OCI-LY3 (cell line): ENCODE data around the gene TRIP4.
A peak's percentile ranks its signal among the peaks of the same experiment; 100 is the strongest.

Experiments used
- H2AFZ ChIP-seq: fragments of 200-600, 300-600 bp; shearing (Covaris generic); 2 replicates; pipeline ENCODE4 v1.6.0; 2014; ENCODE audit warnings: antibody characterized with exemption, low read depth, low read length
- H3K27ac ChIP-seq: fragments of 200-600, 300-600 bp; sonication (generic); 2 replicates; pipeline ENCODE4 v1.5.1; 2014; ENCODE audit warnings: mild to moderate bottlenecking, low read length, moderate library complexity, mixed read lengths
- H3K27me3 ChIP-seq: fragments of 200-600, 300-600 bp; sonication (generic); 2 replicates; pipeline ENCODE4 v1.6.1; 2014; ENCODE audit warnings: low read depth, low read length, mixed read lengths
- H3K36me3 ChIP-seq: fragments of 200-600, 300-600 bp; sonication (generic); replicated peaks from 2 replicates; pipeline ENCODE3; 2014; ENCODE audit warnings: low read depth, low read length, mixed read lengths
- H3K4me1 ChIP-seq: fragments of 300-600, 200-600 bp; sonication (generic); 2 replicates; pipeline ENCODE4 v1.6.1; 2014; ENCODE audit warnings: low read length, mixed read lengths
- H3K4me2 ChIP-seq: fragments of 200-600, 300-600 bp; sonication (generic); 2 replicates; pipeline ENCODE4 v1.6.1; 2014; ENCODE audit warnings: low read length, mixed read lengths
- H3K4me3 ChIP-seq: fragments of 300-600, 200-600 bp; sonication (generic); 2 replicates; pipeline ENCODE4 v1.5.1; 2014; ENCODE audit warnings: antibody characterized with exemption, mild to moderate bottlenecking, low read length, moderate library complexity
- H3K79me2 ChIP-seq: fragments of 300-600, 200-600 bp; shearing (Covaris generic); 2 replicates; pipeline ENCODE4 v1.6.1; 2014; ENCODE audit warnings: mild to moderate bottlenecking, low read length, mixed read lengths
- H3K9ac ChIP-seq: fragments of 300-600, 200-600 bp; shearing (Covaris generic); 2 replicates; pipeline ENCODE4 v1.6.0; 2014; ENCODE audit warnings: mild to moderate bottlenecking, low read length, moderate library complexity
- H3K9me3 ChIP-seq: fragments of 200-600, 300-600 bp; shearing (Covaris generic); 2 replicates; pipeline ENCODE4 v1.6.1; 2014; ENCODE audit warnings: low read length, mixed read lengths; ENCODE audit not compliant: insufficient read depth
- H4K20me1 ChIP-seq: fragments of 200-600, 300-600 bp; sonication (generic); 2 replicates; pipeline ENCODE4 v1.6.1; 2016; ENCODE audit warnings: low read length, mixed read lengths; ENCODE audit not compliant: insufficient read depth
- CTCF ChIP-seq: fragments of 200-600, 300-600 bp; sonication (generic); IDR thresholded peaks from 2 replicates; pipeline ENCODE4 v1.5.1; 2014; ENCODE audit warnings: antibody characterized with exemption, low read length, low read depth
- EZH2phosphoT487 ChIP-seq: fragments of 200-600 bp; shearing (Covaris generic); IDR thresholded peaks from 2 replicates; pipeline ENCODE4 v1.6.1; 2018; ENCODE audit warnings: antibody characterized with exemption, mixed run types, low read depth

TRIP4 gene

DNA sequence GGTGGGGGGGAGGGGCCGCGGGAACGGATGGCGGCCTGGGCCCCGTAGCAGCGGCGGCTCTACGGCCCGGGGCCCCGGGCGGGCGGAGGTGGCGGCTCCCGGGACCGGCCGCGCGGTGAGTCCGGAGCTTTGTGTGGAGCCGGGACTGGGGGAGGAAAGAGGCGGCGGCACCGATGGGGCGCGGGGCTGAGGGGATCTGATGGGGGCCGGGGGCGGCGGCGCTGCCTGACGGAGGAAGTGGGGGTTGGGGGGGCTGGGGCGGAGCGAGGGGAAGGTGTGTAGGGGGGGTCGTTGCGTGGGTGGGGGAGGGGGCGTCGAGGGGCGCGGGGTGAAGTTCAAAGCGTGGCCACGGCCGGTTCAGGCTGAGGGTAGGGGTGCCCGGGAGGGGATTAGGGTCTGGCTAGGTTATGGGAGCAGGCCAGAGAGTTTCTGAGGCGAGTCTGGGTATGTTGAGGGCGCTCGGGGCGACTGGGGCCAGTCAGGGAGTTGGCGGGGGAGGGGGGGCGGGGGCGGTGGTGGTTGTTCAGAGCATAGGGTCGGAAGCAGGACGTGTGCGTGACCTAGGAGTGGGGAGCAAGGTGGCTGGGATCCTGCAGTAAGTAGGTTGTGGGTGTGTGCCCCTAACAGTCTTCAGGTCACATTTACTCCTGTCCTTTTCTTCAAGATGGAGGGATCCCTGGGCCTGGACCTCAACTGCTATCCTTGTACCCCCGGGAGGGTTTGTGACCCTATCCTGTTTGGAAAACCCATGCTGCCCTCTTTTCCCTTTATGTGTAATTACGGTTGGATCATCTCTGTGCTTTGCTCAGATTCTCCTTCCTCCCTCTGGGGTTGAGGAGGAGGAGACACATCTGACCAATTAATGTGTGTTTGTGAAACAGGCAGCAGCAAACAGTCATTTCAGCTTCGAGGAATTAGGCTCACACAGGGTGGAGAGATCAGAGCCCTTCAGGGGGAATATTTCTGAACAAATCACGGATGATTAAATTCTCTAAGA lies 73.4 kb downstream of the TRIP4 start:
- H2AFZ ChIP-seq = no peak overlapping the region
- peak overlapping the region; percentile 73 for H3K4me2 ChIP-seq
- peaks cover 27% of the 10 kb centered on the region for H4K20me1 ChIP-seq
- H3K79me2 ChIP-seq = peaks cover 45% of the 10 kb centered on the region
- H3K4me1 ChIP-seq = peaks cover 40% of the 10 kb centered on the region
- H3K9me3 ChIP-seq = no peaks in the 10 kb centered on the region
- peak overlapping the region; percentile 76 for H3K9ac ChIP-seq
- no peaks in the 10 kb centered on the region for H3K27me3 ChIP-seq
- no peak for TF ChIP-seq EZH2phosphoT487
- no peak for TF ChIP-seq CTCF
- peak overlapping the region; percentile 7 for H3K27ac ChIP-seq
- peak overlapping the region; percentile 84 for H3K4me3 ChIP-seq
- H3K36me3 ChIP-seq = peaks cover 9% of the 10 kb centered on the region

DNA sequence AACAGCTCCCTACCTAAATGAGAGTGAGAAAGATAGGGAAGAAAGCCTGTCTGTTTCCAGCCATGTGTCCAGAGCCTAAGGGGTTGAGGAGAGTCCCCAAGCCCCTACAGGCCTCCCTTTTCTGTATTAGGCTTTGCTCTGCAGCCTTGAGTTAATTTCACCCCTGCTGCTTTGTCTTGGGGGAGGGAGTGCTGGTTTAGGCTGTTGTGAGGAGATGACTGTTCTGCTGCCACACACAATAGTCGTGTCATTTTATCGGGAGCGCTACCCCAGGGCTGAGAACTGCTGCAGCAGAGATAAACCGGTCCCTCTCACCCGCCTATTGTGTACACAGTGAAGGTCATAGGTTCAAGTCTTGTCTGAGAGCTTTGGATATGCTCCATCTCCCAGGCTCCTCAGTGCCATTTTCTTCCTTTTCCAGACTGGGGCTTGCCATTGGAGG lies 74.1 kb downstream of the TRIP4 start:
- Histone ChIP-seq H3K27me3 (no peaks in the 10 kb centered on the region), H3K27ac (peak overlapping the region; percentile 7; the same call in 1 of the 2 replicates), H3K79me2 (peaks cover 52% of the 10 kb centered on the region), H2AFZ (no peak overlapping the region), H3K9ac (peak overlapping the region; percentile 76), H4K20me1 (peaks cover 32% of the 10 kb centered on the region), H3K9me3 (no peaks in the 10 kb centered on the region), H3K36me3 (peaks cover 9% of the 10 kb centered on the region), H3K4me1 (peaks cover 33% of the 10 kb centered on the region), H3K4me3 (peak overlapping the region; percentile 84), H3K4me2 (peak overlapping the region; percentile 73)
- TF ChIP-seq CTCF (no peak), EZH2phosphoT487 (no peak)

GRCh38 chr15:64462492-64462891 lies 74.9 kb downstream of the TRIP4 start:
- Histone ChIP-seq H4K20me1 (peaks cover 38% of the 10 kb centered on the region), H3K9ac (no peak overlapping the region), H3K36me3 (peaks cover 9% of the 10 kb centered on the region), H3K27ac (no peak overlapping the region), H3K27me3 (no peaks in the 10 kb centered on the region), H3K9me3 (no peaks in the 10 kb centered on the region), H2AFZ (no peak overlapping the region), H3K4me3 (no peak overlapping the region), H3K4me1 (peaks cover 31% of the 10 kb centered on the region), H3K4me2 (no peak overlapping the region), H3K79me2 (peaks cover 59% of the 10 kb centered on the region)
- TF ChIP-seq CTCF (no peak), EZH2phosphoT487 (no peak)

GRCh38 chr15:64464276-64465005 lies 76.8 kb downstream of the TRIP4 start:
- Histone ChIP-seq H2AFZ (no peak overlapping the region), H3K4me2 (no peak overlapping the region), H4K20me1 (peaks cover 43% of the 10 kb centered on the region), H3K79me2 (peaks cover 71% of the 10 kb centered on the region), H3K4me1 (peaks cover 29% of the 10 kb centered on the region), H3K4me3 (no peak overlapping the region), H3K36me3 (peaks cover 9% of the 10 kb centered on the region), H3K9ac (no peak overlapping the region), H3K27ac (no peak overlapping the region), H3K27me3 (no peaks in the 10 kb centered on the region), H3K9me3 (no peaks in the 10 kb centered on the region)
- no peak for TF ChIP-seq EZH2phosphoT487
- no peak for TF ChIP-seq CTCF
